Ovary (tissue), 3 donors: ENCODE data around the gene ACTL10.

Source experiments
- EP300 ChIP-seq: sonication (generic); formaldehyde crosslinking; IDR thresholded peaks from one replicate; pipeline ENCODE4 v1.6.1; 2017; ENCODE audit warnings: antibody characterized with exemption
- POLR2A ChIP-seq: fragments of 450-650 bp; IDR thresholded peaks from one replicate; pipeline ENCODE4 v1.6.1; 2017; ENCODE audit warnings: antibody characterized with exemption, mild to moderate bottlenecking, moderate library complexity
- TF ChIP-seq, protein P1 (sequence below), 3 donors: fragments of 450-650 bp in 2 of 3; fragments of 200-600 bp in 1 of 3; IDR thresholded peaks; one replicate each; pipeline versions ENCODE4 v1.5.1 to v1.8.0; 2016 to 2022; ENCODE audit warnings: antibody characterized with exemption in 3 of 3, mild to moderate bottlenecking in 1 of 3
- donor health status: DM: no; HTN: no; CAD: no.

- TF ChIP-seq, protein P1, sequence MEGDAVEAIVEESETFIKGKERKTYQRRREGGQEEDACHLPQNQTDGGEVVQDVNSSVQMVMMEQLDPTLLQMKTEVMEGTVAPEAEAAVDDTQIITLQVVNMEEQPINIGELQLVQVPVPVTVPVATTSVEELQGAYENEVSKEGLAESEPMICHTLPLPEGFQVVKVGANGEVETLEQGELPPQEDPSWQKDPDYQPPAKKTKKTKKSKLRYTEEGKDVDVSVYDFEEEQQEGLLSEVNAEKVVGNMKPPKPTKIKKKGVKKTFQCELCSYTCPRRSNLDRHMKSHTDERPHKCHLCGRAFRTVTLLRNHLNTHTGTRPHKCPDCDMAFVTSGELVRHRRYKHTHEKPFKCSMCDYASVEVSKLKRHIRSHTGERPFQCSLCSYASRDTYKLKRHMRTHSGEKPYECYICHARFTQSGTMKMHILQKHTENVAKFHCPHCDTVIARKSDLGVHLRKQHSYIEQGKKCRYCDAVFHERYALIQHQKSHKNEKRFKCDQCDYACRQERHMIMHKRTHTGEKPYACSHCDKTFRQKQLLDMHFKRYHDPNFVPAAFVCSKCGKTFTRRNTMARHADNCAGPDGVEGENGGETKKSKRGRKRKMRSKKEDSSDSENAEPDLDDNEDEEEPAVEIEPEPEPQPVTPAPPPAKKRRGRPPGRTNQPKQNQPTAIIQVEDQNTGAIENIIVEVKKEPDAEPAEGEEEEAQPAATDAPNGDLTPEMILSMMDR (IDR thresholded peaks at IDR 0.05): no peak
- TF ChIP-seq POLR2A (no peak), EP300 (no peak)
Measured at GRCh38 chr20:33659341-33660034, 7.3 kb upstream of the ACTL10 start.
